COR-L47 (cell line): ENCODE measurements around the gene WFIKKN1.

Experiments used
- DNase-seq: peaks from one replicate; lab custom pipeline; 2025; lab: John Stamatoyannopoulos, UW

WFIKKN1 gene

DNA sequence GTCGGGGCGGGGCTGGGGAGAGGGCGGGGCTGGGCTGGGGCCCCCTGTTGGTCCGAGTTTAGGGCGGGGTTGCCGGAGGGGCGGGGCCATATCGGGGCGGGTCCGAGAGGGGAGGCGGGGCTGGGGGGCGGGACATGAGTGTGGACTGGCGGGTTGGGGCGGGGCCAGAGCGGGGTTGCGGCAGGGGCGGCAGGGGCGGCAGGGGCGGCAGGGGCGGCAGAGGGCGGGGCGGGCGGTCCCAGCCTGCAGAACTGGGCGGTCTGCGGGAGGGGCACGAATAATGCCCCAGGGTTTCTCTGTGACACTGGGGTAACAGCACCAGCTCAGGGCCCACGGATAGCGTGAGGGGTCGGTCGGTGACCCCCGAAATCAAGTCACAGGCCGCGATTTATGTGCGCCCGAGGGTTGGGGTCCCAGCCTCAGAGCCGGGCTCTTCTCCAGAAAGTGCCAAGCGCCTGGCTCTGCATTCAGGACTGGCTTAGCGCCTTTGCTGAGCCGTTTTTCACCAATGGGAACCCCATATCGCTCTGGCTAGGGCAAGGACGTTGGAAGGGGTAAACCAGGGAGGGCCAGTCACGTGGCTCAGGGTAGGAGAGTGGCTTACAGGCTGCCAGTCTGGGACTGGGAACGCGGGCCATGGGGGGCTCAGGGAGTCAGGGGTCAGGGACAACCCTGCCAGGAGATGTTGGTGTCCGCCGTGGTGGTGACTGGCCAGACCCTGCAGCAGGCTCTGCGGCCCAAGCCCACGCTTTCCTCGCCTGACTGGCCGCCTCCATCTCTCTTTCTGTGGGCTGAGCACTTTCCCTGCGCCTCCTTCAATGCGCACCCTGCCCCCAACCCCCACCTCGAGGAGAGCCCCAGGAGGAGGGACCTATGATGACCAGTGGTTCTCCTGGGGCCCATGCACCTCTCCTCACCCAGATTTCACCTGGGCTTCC lies 6.6 kb downstream of the WFIKKN1 start:
- no peak for DNase-seq

DNA sequence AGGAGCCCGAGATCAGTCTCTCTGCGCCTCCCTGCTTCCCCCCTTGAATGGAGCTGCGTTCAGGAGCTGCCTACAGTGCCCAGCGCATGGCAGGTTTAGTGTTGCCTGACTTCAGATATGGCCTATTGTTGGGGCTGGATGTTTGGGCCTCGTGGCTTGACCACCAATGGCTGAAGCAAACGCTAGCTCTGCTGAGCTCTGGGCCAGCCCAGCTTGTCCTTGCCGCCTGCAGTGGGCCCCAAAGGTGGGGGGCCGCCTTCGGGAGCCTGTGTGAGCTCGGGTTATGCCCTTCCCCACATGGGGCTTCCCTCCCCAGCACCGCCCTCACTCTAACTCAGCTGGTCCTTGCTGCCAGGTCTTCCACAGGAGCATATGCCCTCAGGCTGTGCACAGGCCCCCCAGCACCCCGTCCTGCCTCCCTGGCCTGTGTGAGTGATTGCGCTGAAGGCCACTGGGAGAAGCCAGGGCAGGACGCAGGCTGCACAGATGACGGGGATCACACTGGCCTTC lies 7.3 kb downstream of the WFIKKN1 start:
- no peak for DNase-seq

DNA sequence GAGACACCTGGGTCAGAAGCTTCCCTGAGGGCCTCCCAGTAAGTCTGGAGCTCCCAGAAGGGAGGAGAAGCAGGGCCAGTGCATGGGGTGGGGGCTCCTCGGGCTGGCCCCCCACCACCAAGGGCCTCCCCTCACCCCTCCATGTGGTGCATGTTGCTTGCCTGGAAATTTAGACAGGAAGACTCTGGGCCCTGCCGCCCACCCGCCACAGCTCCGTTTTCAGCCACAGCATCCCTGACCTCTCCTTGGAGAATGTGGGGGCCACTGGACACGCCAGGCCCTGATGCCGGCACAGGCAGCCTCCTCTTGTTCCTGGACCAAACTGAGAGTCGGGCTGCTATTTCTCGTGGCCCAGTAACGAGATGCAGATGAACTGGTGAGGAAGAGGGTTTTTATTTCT lies 8.1 kb downstream of the WFIKKN1 start:
- DNase-seq = no peak

DNA sequence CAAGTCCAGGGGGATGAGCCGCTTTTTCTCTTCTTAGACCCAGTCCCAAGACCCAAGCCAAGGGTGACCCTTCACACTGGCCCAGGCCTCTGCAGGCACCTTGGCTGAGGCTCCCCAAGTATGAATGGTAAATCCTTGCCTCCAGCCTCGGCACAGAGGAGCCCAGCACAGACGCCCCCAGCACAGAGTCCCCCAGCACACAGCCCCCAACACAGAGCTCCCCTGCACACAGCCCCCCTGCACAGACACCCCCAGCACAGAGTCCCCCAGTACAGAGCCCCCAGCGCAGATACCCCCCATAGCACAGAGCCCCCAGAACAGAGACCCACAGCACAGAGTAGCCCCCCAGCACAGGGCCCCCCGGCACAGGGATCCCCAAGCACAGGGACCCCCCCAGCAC lies 9.8 kb downstream of the WFIKKN1 start:
- DNase-seq = no peak

DNA sequence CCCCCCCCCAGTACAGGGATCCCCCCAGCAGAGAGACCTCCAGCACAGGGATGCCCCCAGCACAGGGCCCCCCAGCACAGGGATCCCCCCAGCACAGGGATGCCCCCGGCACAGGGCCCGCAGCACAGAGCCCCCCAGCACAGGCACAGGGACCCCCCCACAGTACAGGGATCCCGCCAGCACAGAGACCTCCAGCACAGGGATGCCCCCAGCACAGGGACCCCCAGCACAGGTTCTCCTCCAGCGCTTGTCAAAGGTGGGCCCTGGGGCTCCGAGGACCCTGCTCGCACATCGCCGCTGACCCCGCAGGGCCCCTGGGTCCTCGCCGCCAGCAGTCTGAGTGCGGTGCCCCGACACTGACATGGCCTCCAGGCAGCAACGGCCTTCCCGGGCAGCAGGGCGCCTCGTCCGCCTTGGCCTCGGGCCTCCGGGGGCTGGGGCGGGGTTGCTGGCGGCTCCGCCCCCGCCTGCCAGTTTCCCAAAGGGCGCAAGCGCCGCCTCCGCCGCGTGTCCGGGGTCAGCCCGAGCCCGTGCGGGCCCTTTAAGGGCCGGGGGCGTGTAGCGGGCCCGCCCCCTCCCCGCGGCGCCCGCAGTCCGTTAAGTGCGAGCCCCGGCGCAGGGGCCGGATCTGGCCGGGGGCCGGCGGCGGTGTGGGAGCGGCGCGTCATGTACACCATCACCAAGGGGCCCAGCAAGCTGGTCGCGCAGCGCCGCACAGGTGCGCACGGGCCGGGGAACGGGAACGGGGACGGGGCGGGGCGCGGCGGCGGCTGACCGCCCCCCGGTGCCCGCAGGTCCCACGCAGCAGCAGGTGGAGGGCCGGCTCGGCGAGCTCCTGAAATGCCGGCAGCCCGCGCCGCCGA lies 10.8 kb downstream of the WFIKKN1 start, which contains the start of gene MCRIP2:
Gene MCRIP2, plus strand, starts transcription at position 503 of the 863 bp plus-strand sequence. Its CDS starts 164 bp downstream, at position 667.
- peak; percentile 48 for DNase-seq

DNA sequence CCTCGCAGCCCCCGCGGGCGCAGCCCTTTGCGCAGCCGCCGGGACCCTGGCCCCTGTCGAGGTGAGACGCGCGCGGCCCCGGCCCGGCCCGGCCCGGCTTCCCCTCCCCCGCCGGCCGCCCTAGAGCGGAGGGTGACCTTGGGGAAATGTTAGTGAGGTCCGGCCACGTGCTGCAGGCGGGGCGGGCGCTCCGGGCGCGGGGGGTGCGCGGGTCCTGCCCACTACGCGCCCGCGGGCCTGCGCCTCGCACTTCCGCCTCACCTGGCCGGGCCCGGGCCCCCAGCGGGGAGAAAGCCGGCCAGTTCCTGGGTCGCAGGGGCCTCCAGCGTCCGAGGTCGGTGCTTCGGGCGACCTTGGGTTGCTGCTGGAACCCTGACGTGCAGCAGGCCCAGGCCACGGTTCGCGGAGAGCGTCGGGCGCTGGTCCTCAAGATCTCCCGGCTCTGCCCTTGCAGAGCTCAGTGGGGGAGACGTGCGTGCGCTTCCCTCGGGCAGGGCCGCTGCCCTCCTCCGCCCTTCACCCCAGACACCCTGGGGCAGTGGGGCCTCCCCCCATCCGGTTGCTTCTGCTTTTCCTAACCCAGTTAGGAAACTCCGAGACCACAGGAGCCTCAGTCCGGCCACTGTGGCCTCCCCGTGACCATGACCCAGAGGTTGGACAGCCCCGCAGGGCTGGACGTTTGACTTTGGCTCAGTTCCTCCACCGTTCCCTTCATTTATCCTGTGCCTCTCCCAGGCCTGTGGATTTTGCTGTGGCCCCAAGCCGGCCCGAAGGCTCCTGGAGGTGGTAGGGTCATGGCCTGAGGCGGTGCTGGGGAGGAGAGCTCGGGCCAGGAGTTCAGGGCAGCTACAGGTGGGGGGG lies 11.6 kb downstream of the WFIKKN1 start:
- DNase-seq = no peak

DNA sequence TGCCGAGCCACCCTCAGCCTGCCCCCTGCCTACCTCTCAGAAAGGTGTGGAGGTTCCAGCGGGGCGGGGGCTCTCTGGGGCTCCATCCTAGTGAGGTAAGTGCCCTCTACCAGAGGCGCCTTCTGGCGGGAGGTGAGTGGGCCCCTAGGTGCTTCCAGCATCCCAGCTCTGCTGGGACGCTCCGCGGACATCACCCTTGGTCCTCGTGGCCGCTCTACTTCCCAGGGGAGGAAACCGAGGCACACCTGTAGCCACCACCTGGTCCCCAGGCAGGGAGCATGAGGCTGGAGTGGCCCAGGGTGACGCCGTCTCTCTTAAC lies 12.2 kb downstream of the WFIKKN1 start:
- no peak for DNase-seq

DNA sequence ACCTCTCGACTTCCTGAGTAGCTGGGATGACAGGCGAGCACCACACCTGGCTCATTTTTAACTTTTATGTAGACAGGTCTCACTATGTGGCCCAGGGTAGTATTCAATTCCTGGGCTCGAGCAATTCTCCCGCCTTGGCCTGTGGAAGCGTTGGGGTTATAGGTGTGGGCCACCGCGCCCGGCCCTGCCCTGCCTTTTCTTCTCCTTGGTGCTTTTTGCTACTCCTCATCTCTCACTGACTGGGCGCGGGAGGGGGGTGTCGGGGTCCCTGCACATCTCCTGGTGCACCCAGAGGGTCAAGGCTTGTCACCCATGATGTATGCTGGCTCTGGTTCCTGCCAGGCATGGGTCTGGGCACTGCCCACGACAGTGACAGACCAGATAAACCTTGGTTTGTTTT lies 13.8 kb downstream of the WFIKKN1 start:
- DNase-seq = no peak

DNA sequence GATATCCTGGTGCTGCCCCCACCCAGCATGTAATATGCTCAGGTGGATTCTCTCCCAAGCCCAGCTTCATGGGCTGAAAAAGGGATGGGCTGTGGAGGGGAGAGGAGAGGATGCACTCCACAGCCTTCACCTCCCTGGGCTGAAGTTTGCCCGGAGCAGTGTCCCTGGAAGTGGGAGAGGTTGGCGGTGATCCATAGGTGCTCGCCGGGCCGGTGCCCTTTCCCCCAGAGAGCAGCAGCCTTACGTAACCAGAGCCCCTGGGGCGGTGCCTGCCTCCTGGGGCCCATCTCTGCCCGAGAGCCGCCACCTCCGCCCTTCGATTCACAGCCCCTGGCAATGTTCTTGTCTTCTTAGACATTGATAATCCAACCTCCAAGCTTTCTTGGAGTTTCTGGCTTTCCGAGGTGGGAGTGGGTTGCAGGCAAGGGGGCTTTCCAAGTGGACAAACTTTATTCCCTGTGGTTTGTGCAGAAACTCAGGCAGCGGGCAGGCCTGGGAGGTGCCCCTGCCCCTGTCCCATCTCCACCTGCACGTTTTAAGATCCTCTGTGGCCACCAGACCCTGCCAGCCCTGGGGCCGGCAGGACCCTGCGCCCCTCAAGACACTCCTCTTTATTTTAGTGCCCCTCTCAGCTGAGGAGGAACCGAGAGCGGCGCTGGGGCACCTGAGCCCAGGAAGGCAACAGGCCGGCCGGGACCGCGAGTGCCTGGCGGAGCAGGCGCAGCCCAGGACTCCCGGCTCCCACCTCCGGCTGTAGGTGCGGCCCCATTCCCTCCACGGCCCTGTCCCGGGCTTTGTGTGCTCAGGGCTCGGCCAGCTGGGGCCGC lies 15.3 kb downstream of the WFIKKN1 start:
- DNase-seq = no peak

DNA sequence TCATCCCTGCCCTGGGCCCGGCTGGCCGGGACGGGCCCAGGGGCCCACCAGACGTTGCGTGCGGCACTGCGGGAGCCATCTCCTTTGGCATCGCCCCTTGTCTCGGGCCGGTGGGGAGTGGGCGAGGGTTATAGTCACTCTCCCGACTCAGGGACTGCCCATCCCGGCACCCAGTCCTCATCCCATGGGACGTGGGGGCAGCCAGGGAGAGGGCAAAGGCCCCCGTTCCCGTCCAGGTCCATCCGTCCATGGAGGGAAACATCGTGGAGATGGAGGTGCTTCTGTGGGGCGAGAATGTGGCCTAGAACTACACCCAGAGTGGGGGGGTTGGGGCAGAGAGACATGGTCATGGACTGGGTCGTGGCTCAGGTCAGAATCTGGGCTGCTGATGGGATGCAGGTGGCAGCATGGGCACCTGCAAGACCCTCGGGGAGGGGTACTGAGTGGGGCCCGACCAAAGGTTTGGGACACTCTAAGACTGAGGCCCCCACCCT lies 15.9 kb downstream of the WFIKKN1 start:
- no peak for DNase-seq

DNA sequence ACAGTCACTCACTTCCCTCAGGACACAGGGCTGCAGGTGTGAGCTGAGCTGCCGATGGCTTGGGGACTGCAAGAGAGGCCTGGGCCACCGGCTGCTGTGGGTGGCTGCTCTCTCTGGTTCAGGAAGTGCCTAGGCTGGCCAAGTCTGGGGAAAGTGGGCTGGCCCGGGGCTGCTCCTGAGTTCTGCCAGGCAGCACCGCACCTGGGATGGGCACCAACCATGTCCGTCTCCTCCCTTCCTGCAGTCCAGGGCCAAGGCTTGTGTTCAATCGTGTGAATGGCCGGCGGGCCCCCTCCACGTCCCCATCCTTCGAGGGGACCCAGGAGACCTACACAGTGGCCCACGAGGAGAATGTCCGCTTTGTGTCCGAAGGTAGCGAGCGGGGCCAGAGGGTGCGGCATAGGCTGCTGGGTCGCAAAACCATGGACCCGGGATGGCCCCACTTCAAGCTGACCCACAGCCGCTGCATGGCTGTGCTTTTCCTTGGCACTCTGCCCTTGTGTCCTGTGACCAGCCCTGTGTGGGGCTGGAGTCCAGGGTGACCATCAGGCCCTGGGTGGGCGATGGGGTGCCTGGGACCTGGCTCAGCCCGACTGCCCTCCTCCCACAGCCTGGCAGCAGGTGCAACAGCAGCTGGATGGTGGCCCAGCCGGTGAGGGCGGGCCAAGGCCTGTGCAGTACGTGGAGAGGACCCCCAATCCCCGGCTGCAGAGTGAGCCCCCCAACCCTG lies 16.6 kb downstream of the WFIKKN1 start:
- no peak for DNase-seq

DNA sequence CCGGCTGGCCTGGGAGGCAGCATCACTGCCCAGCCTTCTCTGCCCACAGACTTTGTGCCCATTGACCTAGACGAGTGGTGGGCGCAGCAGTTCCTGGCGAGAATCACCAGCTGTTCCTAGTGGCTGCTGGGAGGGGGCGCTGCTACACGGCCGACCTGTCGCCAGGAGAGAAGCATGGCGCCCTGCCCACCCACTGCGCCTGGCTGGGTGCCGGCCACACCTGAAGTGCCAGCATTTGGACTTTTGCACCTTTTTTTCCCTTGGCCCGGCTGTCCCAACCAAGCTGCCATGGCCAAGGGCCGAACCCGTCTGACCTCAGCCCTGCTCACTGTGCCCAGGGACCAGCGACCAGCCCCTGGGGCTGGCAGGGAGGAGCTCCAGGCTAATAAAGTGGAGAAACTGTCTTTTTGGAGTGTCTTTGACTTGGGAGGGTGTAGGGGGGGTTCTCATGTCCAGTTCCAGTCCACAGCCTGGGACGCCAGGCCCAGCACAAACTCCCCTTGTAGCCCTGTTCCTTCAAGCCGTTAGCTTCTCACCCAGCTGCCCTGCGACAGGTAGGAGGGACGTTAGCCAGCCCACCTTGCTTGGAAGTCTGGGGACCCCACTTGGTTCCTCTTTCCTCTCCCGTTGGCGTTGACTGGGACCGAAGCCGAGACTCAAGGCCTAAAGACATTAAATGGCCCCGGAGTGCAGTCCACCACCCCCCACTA lies 17.4 kb downstream of the WFIKKN1 start:
- DNase-seq = peak; percentile 62

DNA sequence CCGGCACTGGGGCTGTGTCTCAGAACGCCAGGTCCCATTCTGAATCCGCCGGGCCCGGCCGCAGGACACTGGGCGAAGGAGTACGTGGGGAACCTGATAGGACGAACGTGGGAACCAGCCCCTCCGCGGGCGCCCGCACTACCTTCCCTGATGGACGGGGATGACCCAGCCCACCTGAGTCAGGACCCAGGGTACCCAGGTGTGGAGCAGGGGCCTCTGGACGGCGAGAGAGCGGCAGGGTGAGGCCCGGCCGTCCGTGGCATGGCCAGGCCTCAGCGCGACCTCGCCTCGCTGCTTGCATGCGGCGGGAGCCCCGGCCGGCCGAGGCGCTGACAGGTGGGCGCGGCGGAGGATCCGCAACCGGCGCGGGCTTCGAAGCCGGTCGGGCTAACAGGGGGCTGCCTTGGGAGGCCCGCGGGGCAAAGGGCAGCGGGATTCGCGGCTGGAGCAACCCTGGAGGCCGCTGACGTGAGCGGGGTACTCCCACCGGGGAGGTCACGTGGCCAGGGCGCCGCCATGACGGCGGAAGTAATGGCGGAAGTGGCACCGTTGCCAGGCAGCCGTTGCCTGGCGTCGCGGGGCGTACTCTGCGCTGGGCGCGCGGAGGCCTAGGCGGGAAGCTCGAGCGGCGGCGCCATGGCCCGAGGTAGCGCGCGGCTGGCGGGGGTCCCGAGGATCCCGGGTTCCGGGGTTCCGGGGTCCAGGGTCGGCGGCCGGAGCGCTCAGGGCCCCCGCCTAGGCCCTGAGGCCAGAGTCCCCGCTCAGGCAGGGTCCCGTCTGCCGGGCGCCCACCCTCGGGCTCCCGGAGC lies 18.2 kb downstream of the WFIKKN1 start, which contains the start of gene WDR90:
Gene WDR90, plus strand, starts transcription at position 585 of the 809 bp plus-strand sequence. Its CDS starts 52 bp downstream, at position 637.
- peak; percentile 92 for DNase-seq

DNA sequence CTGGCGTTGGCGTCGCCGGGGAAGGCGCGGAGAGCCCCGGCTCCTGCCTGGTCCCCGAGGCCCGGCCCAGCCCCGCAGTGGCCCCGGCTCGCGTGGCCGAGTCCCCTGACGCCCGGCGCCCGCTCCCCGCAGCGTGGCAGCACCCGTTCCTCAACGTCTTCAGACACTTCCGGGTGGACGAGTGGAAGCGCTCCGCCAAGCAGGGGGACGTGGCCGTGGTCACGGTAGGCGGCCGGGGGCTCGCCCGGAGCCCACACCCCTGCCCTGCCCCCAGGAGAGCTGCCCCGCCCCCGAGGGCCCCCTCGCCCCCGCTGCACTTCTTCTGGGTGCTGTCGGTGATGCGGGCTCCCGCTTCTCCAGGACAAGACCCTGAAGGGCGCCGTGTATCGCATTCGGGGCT lies 18.8 kb downstream of the WFIKKN1 start:
- DNase-seq = no peak

DNA sequence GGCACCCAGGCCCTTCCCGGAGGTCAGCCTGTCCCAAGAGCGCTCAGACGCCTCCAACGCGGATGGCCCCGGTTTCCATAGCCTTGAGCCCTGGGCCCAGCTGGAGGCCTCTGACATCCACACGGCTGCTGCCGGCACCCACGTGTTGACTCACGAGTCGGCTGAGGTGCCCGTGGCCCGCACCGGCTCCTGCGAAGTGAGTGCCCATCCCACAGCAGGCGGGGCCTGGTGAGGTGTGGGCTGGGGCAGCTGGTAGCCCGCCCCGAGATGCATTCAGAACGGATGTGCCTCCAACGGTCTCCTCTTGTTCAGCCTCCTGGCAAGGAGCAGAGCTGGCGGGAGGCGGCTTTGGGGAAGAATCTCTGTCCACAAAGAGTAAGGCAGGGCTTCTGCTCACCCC lies 21.1 kb downstream of the WFIKKN1 start:
- no peak for DNase-seq

DNA sequence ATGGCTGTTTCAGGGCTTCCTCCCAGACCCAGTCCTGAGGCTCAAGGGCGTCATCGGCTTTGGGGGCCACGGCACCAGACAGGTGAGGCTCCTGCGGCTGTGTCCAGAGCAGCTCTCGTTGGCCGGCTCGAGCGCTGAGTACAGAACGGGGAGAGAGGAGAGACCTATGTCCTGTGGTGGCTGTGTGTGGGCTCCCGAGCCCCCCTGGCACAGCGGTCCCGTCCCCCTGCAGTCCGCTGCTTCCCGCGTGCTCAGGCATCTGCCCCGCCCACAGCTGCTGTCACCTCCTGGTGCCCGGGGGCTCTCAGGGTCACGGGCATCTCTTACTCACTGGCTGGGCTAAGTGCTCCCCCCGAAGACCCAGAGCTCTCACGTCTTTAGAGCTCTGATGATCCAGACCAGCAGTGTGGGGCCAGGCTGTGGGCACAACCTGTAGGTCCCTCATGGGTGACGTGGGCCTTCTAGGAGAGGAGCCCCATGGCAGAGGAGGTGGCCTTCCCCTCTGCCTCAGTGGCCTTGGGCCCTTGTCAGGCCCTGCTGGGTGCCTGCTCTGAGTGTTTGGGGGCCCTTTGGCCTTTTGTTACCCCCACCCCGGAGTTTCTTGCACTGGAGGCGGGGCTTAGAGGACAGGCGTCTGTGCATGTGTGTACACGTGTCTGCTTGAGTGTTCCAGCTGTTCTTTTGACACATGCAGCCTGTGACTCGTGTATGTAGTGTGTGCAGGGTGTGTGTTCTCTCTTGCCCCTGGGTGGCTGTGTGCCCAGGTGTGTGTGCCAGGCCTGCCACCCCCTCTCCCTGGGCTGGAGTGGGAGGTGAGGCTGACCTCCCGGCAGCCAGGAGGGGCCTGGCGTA lies 21.9 kb downstream of the WFIKKN1 start:
- DNase-seq = no peak

DNA sequence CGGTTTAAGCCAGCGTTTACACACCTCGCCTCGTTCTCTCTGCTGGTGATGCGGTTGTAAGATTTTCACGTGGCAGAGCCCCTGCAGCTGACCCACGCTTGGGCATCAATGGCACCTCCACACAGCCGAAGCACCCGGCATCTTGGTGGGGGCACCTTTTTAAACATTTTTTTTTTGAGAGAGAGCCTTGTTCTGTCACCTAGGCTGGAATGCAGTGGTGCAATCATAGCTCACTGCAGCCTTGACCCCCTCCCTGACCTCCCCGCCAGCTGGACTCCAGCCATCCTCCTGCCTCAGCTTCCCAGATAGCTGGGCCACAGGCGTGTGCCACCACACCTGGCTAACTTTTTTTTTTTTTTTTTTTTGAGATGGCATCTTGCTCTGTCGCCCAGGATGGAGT lies 23.2 kb downstream of the WFIKKN1 start:
- no peak for DNase-seq
